Keratinocyte (primary cell): ENCODE data around the gene NME7. TPM values are rescaled to one million over a fixed set of nuclear protein-coding genes. Genes with fewer than 3 reads are reported as not detected.

Experiments used
- DNase-seq: peaks from one replicate; pipeline ENCODE4 v3.0.0-alpha.2; 2011; ENCODE audit warnings: low read depth, missing footprints, low spot score
- FAIRE-seq: peaks from 2 replicates; lab custom pipeline; 2011; peaks lifted over from hg19 to GRCh38; lab: Jason Lieb, UNC
- H2AFZ ChIP-seq: 2 replicates; pipeline ENCODE4 v1.6.0; 2012; ENCODE audit warnings: low read length, control low read depth, inconsistent platforms; ENCODE audit not compliant: control insufficient read depth
- H3K27ac ChIP-seq: 2 replicates; pipeline ENCODE4 v1.5.1; 2011; ENCODE audit warnings: low read length; ENCODE audit not compliant: control insufficient read depth, insufficient read depth
- H3K27me3 ChIP-seq: 3 replicates; pipeline ENCODE4 v1.6.0; 2011; ENCODE audit warnings: low read length; ENCODE audit not compliant: control insufficient read depth, insufficient read depth; ENCODE audit errors: extremely low read depth
- H3K36me3 ChIP-seq, 2 experiments: 2 replicates in 1 of 2; 3 replicates in 1 of 2; pipeline ENCODE4 v1.5.1; 2011; ENCODE audit warnings: low read length in 2 of 2, mild to moderate bottlenecking in 1 of 2; ENCODE audit not compliant: control insufficient read depth in 2 of 2, insufficient read depth in 2 of 2; ENCODE audit errors: extremely low read depth in 1 of 2
- H3K4me1 ChIP-seq: 3 replicates; pipeline ENCODE4 v1.5.1; 2011; ENCODE audit warnings: low read length; ENCODE audit not compliant: control insufficient read depth, insufficient read depth; ENCODE audit errors: extremely low read depth
- H3K4me2 ChIP-seq: 3 replicates; pipeline ENCODE4 v1.6.0; 2011; ENCODE audit warnings: low read depth, low read length; ENCODE audit not compliant: control insufficient read depth, insufficient read depth; ENCODE audit errors: extremely low read depth
- H3K4me3 ChIP-seq, 3 experiments: fragments of 200-600 bp in 1 of 3; sonication (generic) in 1 of 3; 2 replicates in 2 of 3; 3 replicates in 1 of 3; pipeline ENCODE4 v1.5.1; 2011 to 2016; ENCODE audit warnings: low read length in 3 of 3, mild to moderate bottlenecking in 3 of 3, control low read depth in 2 of 3, inconsistent platforms in 1 of 3, low read depth in 1 of 3, mixed read lengths in 1 of 3, mixed run types in 1 of 3, moderate library complexity in 1 of 3; ENCODE audit not compliant: control insufficient read depth in 2 of 3, insufficient read depth in 2 of 3; ENCODE audit errors: extremely low read depth in 1 of 3
- H3K79me2 ChIP-seq: 2 replicates; pipeline ENCODE4 v1.6.0; 2012; ENCODE audit warnings: low read length; ENCODE audit not compliant: control insufficient read depth, insufficient read depth
- H3K9ac ChIP-seq: 3 replicates; pipeline ENCODE4 v1.6.0; 2011; ENCODE audit warnings: low read length; ENCODE audit not compliant: control insufficient read depth, insufficient read depth; ENCODE audit errors: extremely low read depth
- H3K9me1 ChIP-seq: 3 replicates; pipeline ENCODE4 v1.6.0; 2011; ENCODE audit warnings: low read length; ENCODE audit not compliant: control insufficient read depth, insufficient read depth; ENCODE audit errors: extremely low read depth
- H3K9me3 ChIP-seq: 2 replicates; pipeline ENCODE4 v1.5.1; 2012; ENCODE audit warnings: low read depth, low read length; ENCODE audit not compliant: control insufficient read depth
- H4K20me1 ChIP-seq: 3 replicates; pipeline ENCODE4 v1.6.0; 2011; ENCODE audit warnings: low read length; ENCODE audit not compliant: control insufficient read depth, insufficient read depth; ENCODE audit errors: extremely low read depth
- CTCF ChIP-seq, 3 experiments: IDR thresholded peaks in 1 of 3; conservative IDR thresholded peaks in 1 of 3; optimal IDR thresholded peaks in 1 of 3; 2 replicates in 2 of 3; 3 replicates in 1 of 3; pipeline versions ENCODE3 to v1.5.1; 2011; ENCODE audit warnings: low read length in 3 of 3, mild to moderate bottlenecking in 3 of 3, moderate library complexity in 2 of 3, control low read depth in 1 of 3, inconsistent platforms in 1 of 3; ENCODE audit not compliant: insufficient read depth in 2 of 3; ENCODE audit errors: extremely low read depth in 1 of 3
- EZH2 ChIP-seq: IDR thresholded peaks from one replicate; pipeline ENCODE4 v1.6.1; 2012; ENCODE audit warnings: inconsistent platforms, mild to moderate bottlenecking, low read length, moderate library complexity
- dilution Hi-C: fragments of 300-500 bp; cut with MboI; formaldehyde crosslinking; loops from one replicate; pipeline ENCODE4 v1.7.0; 2020; ENCODE audit warnings: low sequenced_read_pairs; ENCODE audit not compliant: extremely low pct_ligation_motif_present
- polyA plus RNA-seq, 5 experiments: library from polyadenylated mRNA; depleted of rRNA in 3 of 5; stranded (reverse) in 3 of 5; stranded (forward) in 1 of 5; unstranded in 1 of 5; fragments of >200 nt; gene quantifications; 1 replicate in 1 of 5; 2 replicates in 3 of 5; 3 replicates in 1 of 5; pipeline versions ENCODE4 v1.2.1 to v1.2.3, GENCODE V29; 2011 to 2012; ENCODE audit warnings: missing spikeins in 2 of 5, low read depth in 1 of 5, low replicate concordance in 1 of 5

The NME7 gene
- polyA plus RNA-seq, 1 donor (not counting 4 experiments of a cell fraction or from before 2014, with no cell fraction given): 52.9 TPM

GRCh38 chr1:169143984-169144383 lies 223.6 kb downstream of the NME7 start:
- no peaks in the 10 kb centered on the region for H3K27me3 ChIP-seq
- no peaks in the 10 kb centered on the region for H3K4me1 ChIP-seq
- H3K9ac ChIP-seq: no peak overlapping the region
- DNase-seq: no peak
- dilution Hi-C loops: no loop called here
- no peaks in the 10 kb centered on the region for H3K79me2 ChIP-seq
- no peaks in the 10 kb centered on the region for H4K20me1 ChIP-seq
- no peak overlapping the region for H3K4me2 ChIP-seq
- no peaks in the 10 kb centered on the region for H3K9me1 ChIP-seq
- FAIRE-seq: no peak
- H3K27ac ChIP-seq: no peak overlapping the region
- H3K4me3 ChIP-seq: no peak overlapping the region
- no peak overlapping the region for H2AFZ ChIP-seq
- H3K36me3 ChIP-seq: no peaks in the 10 kb centered on the region
- TF ChIP-seq CTCF (optimal IDR thresholded peaks at IDR 0.05 in 1 of 3, IDR thresholded peaks at IDR 0.05 in 1 of 3, conservative IDR thresholded peaks at IDR 0.05 in 1 of 3; ENCODE audit: extremely low read depth in 1 of 3, insufficient read depth in 2 of 3, low read length in 3 of 3): no peak
- no peak for TF ChIP-seq EZH2
- no peaks in the 10 kb centered on the region for H3K9me3 ChIP-seq

DNA sequence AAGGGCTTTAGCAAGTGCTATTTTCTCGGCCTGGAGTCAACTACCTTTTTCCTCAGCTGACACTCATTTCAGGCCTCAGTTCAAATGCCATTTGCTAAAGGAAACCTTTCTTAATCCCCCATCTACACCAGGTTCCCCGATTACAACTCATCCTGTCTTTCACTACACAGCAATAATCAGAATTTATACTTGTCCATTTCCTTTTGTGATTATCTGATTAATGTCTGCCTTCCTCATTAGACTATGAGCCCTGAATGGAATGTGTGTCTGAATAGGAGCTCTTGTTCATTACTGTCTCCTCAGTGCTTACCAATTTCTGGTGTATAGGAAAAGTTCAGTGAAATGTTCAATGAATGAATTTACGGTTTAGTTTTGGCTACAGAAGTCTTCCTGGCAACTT lies 224.3 kb downstream of the NME7 start:
- Histone ChIP-seq H3K27ac (no peak overlapping the region), H3K36me3 (no peaks in the 10 kb centered on the region), H3K9me1 (no peaks in the 10 kb centered on the region), H3K4me2 (no peak overlapping the region), H4K20me1 (no peaks in the 10 kb centered on the region), H3K4me3 (no peak overlapping the region), H3K9me3 (no peaks in the 10 kb centered on the region), H2AFZ (no peak overlapping the region), H3K79me2 (no peaks in the 10 kb centered on the region), H3K4me1 (no peaks in the 10 kb centered on the region), H3K27me3 (no peaks in the 10 kb centered on the region), H3K9ac (no peak overlapping the region)
- dilution Hi-C loops: no loop called here
- no peak for FAIRE-seq
- TF ChIP-seq EZH2 (no peak), CTCF (optimal IDR thresholded peaks at IDR 0.05 in 1 of 3, IDR thresholded peaks at IDR 0.05 in 1 of 3, conservative IDR thresholded peaks at IDR 0.05 in 1 of 3; ENCODE audit: extremely low read depth in 1 of 3, insufficient read depth in 2 of 3, low read length in 3 of 3) (no peak)
- DNase-seq: no peak
